Liver (tissue), 2 donors: ENCODE data around the gene ITGB2.

Source experiments
- CTCF ChIP-seq: fragments of 150-350 bp; IDR thresholded peaks from 2 replicates; pipeline ENCODE4 v1.5.1; 2017; ENCODE audit warnings: improper control_type of control experiment, low read depth, low read length; ENCODE audit not compliant: missing input control
- REST ChIP-seq: IDR thresholded peaks from 2 replicates; pipeline ENCODE4 v1.6.1; 2016; ENCODE audit warnings: antibody characterized with exemption, mild to moderate bottlenecking
- TF ChIP-seq, protein P1 (sequence below): IDR thresholded peaks from 2 replicates; pipeline ENCODE4 v1.6.1; 2016; ENCODE audit warnings: antibody characterized with exemption
- donor health status: healthy.

GRCh38 chr21:44890338-44890931, 30.3 kb downstream of the ITGB2 start:
- TF ChIP-seq CTCF (no peak), REST (no peak)
- TF ChIP-seq, protein P1, sequence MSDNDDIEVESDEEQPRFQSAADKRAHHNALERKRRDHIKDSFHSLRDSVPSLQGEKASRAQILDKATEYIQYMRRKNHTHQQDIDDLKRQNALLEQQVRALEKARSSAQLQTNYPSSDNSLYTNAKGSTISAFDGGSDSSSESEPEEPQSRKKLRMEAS, result no peak
